CD4-positive, alpha-beta T cell treated with Interleukin-6 at 100 ng/mL for 8 hours (primary cell): ENCODE data around the gene NRTN.
"Not testable (repeated sequence)": the region's sequence is repeated elsewhere in the genome, so short reads cannot be mapped to it uniquely, and the experiment has no call there.

Experiments
- DNase-seq: peaks from one replicate; pipeline ENCODE4 v3.0.0-alpha.2; 2020; ENCODE audit warnings: mixed read lengths, low spot score

The NRTN gene

DNA sequence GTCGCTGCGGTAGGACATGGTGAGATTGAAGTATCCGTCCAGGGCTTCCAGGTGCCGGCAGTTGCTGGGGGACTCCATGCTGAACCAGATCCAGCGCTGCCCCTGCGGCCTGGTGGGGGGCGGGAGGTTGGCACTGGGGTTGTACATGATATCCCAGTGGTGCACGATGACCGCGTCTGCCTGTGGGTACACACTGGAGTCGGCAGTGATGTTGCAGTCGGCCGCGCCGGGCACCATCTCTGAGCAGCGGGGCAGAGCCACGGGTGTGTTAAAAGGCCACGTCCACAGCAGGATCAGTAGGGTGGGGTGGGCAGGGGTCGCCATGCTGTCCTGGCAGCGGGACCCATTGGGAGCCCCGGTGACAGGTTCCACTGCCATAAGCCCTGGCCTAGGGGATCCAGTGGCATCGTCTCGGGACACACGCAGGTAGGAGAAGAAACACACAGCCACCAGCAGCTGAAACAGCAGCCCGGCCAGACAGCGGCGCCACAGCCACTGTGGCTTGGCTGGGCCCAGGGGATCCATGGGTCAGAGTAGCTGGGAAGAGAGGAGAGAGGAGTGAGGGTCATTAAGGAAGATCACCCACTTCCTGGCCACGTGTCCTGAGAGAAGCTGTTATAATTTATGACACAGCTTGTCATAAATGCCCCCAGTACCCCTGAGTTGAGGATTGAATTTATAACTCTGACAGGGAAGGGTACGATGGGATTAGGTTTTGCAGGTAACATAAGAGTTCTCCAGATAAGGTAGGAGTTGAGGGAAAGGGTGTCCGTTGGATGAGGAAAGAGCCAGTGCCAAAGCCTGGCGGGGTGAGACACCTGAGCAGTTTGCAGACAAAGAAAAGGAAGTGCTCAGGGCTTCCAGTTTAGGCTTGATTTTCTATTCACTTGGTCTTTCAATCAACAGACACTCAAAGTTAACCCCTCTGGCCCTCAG is 62.6 kb downstream of the NRTN start:
- DNase-seq: no peak

DNA sequence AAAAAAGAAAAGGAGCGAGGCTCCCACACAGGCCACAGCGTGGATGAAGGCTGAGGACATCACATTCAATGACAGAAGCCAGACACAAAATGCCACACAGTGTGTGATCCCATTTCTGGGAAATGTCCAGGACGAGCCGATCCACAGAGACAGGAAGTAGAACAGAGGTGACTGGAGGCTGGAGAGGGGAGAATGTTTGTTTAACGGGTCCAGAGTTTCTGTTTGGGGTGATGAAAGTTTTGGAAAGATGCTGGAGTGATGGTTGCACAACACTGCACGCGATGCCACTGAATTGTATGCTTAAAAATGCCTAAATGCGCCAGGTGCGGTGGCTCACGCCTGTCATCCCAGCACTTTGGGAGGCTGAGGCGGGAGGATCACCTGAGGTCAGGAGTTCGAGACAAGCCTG is 66.1 kb downstream of the NRTN start:
- DNase-seq: no peak

DNA sequence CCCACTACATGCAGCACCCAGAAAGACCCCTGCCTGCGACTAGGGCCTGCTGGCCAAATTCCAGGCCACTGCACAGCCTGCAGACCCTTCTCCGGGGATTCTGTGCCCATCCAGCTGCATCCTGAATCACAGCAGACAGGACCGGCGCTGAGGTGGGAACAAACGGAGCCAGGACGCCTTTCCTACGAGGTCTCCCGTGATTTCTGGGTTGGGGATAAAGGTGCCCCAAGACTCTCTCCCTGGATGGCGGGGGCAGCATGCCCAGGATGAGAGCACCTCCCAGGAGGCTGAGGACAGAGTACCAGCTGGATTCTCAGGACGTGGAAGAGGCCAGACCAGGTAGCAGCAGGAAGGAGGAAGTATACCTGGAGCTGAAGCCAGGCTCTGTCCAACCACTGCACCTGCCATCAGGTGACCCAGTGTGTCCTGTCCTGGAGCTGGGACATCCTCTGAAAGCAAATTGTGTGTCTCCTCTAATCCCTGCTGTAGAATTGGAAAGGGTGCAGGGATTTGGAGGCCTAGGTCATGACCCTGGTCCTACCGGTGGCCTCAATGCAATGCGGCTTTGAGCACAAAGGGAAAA is 68.8 kb downstream of the NRTN start:
- no peak for DNase-seq

DNA sequence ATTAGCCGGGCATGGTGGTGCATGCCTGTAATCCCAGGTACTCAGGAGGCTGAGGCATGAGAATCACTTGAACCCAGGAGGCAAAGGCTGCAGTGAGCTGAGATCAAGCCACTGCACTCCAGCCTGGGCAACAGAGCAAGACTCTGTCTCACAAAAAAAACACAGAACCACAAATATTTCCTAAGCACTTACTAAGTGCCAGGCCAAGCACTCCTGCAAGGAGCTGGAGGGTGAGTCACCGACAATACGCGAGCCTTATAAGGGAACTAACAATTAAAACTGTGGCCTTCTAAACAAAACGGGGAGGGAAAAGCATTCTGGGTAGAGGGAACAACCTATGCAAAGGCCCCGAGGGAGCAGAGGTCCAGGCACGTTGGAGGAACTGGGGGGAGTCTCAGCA is 69.6 kb downstream of the NRTN start:
- not testable (repeated sequence) for DNase-seq

DNA sequence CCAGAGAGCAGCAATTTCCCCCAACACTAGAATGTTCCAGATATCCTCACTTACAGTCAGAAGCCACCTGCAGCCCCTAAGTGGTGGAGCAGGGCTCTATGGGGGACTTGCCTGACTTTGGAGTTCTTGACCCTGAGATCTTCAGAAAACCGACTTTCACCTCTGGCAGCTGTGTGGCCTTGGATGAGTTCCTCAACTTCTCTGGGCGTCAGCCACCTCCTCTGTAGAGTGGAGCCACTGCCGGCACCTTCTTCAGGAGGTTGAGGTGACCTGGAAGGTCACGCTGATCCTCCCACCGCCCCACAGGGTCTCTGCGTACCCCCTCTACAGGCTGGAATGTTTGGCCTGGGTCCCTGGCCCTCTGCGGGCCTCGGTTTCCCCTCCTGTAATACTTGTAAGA is 72.6 kb downstream of the NRTN start:
- DNase-seq: no peak

DNA sequence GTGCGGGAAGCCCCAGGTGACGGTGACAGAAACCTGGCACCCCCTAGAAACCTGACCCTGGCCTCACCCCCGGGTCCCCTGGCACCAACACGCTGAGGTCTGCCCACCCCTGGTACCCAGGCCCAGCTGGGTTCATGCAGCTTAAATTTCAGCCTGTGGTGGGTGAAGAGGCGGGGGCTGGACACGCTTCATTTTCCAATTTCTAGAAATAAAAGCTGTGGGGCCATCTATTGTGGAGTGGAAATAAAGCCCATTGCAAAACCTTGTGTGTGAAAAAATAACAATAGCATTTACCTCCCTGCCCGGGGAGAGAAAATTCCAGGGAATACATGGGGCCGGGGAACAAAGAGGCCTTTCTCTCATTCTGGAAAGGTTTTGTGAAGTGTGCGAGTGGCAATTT is 73.0 kb downstream of the NRTN start:
- DNase-seq: no peak
